Measurements from ENCODE around the gene CLCN4.

Gene CLCN4

GRCh38 chrX:10166731-10167151, 10.0 kb downstream of the CLCN4 start:
- H3K27ac ChIP-seq (ENCODE audit: low read depth, low read length, poor library complexity, severe bottlenecking): peak overlapping the region; percentile 44
- no peaks in the 10 kb centered on the region for H4K20me1 ChIP-seq (ENCODE audit: insufficient read depth, low read length)
- no peaks in the 10 kb centered on the region for H3K79me2 ChIP-seq (ENCODE audit: insufficient read depth, low read length)
- no peak overlapping the region for H3K4me3 ChIP-seq (ENCODE audit: low read depth, low read length, poor library complexity, severe bottlenecking)
- no peaks in the 10 kb centered on the region for H3K27me3 ChIP-seq (ENCODE audit: insufficient read depth, low read length)
- no peak overlapping the region for H2AFZ ChIP-seq (ENCODE audit: low read length)
- TF ChIP-seq, protein P1, sequence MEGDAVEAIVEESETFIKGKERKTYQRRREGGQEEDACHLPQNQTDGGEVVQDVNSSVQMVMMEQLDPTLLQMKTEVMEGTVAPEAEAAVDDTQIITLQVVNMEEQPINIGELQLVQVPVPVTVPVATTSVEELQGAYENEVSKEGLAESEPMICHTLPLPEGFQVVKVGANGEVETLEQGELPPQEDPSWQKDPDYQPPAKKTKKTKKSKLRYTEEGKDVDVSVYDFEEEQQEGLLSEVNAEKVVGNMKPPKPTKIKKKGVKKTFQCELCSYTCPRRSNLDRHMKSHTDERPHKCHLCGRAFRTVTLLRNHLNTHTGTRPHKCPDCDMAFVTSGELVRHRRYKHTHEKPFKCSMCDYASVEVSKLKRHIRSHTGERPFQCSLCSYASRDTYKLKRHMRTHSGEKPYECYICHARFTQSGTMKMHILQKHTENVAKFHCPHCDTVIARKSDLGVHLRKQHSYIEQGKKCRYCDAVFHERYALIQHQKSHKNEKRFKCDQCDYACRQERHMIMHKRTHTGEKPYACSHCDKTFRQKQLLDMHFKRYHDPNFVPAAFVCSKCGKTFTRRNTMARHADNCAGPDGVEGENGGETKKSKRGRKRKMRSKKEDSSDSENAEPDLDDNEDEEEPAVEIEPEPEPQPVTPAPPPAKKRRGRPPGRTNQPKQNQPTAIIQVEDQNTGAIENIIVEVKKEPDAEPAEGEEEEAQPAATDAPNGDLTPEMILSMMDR (IDR thresholded peaks at IDR 0.05; ENCODE audit: low read length): no peak
- TF ChIP-seq EZH2 (IDR thresholded peaks at IDR 0.05; ENCODE audit: borderline replicate concordance, low read length): no peak
- no peaks in the 10 kb centered on the region for H3K36me3 ChIP-seq (ENCODE audit: insufficient read depth, low read length)
- no peaks in the 10 kb centered on the region for H3F3A ChIP-seq (ENCODE audit: insufficient read depth, low read length)
- no peak overlapping the region for H3K9ac ChIP-seq (ENCODE audit: low read length)
- H3K9me2 ChIP-seq (ENCODE audit: low read depth, low read length): no peaks in the 10 kb centered on the region
- H3K4me2 ChIP-seq (ENCODE audit: low read length): no peak overlapping the region; the same call in 1 of the 2 replicates
- H3K4me1 ChIP-seq (ENCODE audit: insufficient read depth, low read length, severe bottlenecking): peaks cover 23% of the 10 kb centered on the region
- H3K9me3 ChIP-seq (ENCODE audit: low read length): no peaks in the 10 kb centered on the region

GRCh38 chrX:10167573-10167972, 10.8 kb downstream of the CLCN4 start:
- H3K4me1 ChIP-seq (ENCODE audit: insufficient read depth, low read length, severe bottlenecking): peaks cover 23% of the 10 kb centered on the region
- no peak overlapping the region for H3K9ac ChIP-seq (ENCODE audit: low read length)
- H3F3A ChIP-seq (ENCODE audit: insufficient read depth, low read length): no peaks in the 10 kb centered on the region
- no peaks in the 10 kb centered on the region for H3K9me3 ChIP-seq (ENCODE audit: low read length)
- H3K27me3 ChIP-seq (ENCODE audit: insufficient read depth, low read length): no peaks in the 10 kb centered on the region
- H3K27ac ChIP-seq (ENCODE audit: low read depth, low read length, poor library complexity, severe bottlenecking): no peak overlapping the region
- H3K79me2 ChIP-seq (ENCODE audit: insufficient read depth, low read length): no peaks in the 10 kb centered on the region
- no peaks in the 10 kb centered on the region for H3K9me2 ChIP-seq (ENCODE audit: low read depth, low read length)
- H3K4me3 ChIP-seq (ENCODE audit: low read depth, low read length, poor library complexity, severe bottlenecking): no peak overlapping the region
- no peak overlapping the region for H2AFZ ChIP-seq (ENCODE audit: low read length)
- no peak overlapping the region for H3K4me2 ChIP-seq (ENCODE audit: low read length)
- TF ChIP-seq EZH2 (IDR thresholded peaks at IDR 0.05; ENCODE audit: borderline replicate concordance, low read length): no peak
- TF ChIP-seq, protein P1 (IDR thresholded peaks at IDR 0.05; ENCODE audit: low read length): no peak
- H4K20me1 ChIP-seq (ENCODE audit: insufficient read depth, low read length): no peaks in the 10 kb centered on the region
- H3K36me3 ChIP-seq (ENCODE audit: insufficient read depth, low read length): no peaks in the 10 kb centered on the region

GRCh38 chrX:10168226-10168625, 11.5 kb downstream of the CLCN4 start:
- H3K27me3 ChIP-seq (ENCODE audit: insufficient read depth, low read length): no peaks in the 10 kb centered on the region
- H3K9ac ChIP-seq (ENCODE audit: low read length): no peak overlapping the region
- H3K9me3 ChIP-seq (ENCODE audit: low read length): no peaks in the 10 kb centered on the region
- H3K27ac ChIP-seq (ENCODE audit: low read depth, low read length, poor library complexity, severe bottlenecking): no peak overlapping the region
- H3K36me3 ChIP-seq (ENCODE audit: insufficient read depth, low read length): no peaks in the 10 kb centered on the region
- no peaks in the 10 kb centered on the region for H3F3A ChIP-seq (ENCODE audit: insufficient read depth, low read length)
- no peaks in the 10 kb centered on the region for H3K79me2 ChIP-seq (ENCODE audit: insufficient read depth, low read length)
- no peak overlapping the region for H3K4me3 ChIP-seq (ENCODE audit: low read depth, low read length, poor library complexity, severe bottlenecking)
- TF ChIP-seq, protein P1 (IDR thresholded peaks at IDR 0.05; ENCODE audit: low read length): no peak
- no peak for TF ChIP-seq EZH2 (IDR thresholded peaks at IDR 0.05; ENCODE audit: borderline replicate concordance, low read length)
- peaks cover 23% of the 10 kb centered on the region for H3K4me1 ChIP-seq (ENCODE audit: insufficient read depth, low read length, severe bottlenecking)
- no peaks in the 10 kb centered on the region for H4K20me1 ChIP-seq (ENCODE audit: insufficient read depth, low read length)
- H3K9me2 ChIP-seq (ENCODE audit: low read depth, low read length): no peaks in the 10 kb centered on the region
- no peak overlapping the region for H3K4me2 ChIP-seq (ENCODE audit: low read length)
- H2AFZ ChIP-seq (ENCODE audit: low read length): no peak overlapping the region

Measured in OCI-LY1 (cell line).